ENCODE results near the gene AGXT.

The AGXT gene

DNA sequence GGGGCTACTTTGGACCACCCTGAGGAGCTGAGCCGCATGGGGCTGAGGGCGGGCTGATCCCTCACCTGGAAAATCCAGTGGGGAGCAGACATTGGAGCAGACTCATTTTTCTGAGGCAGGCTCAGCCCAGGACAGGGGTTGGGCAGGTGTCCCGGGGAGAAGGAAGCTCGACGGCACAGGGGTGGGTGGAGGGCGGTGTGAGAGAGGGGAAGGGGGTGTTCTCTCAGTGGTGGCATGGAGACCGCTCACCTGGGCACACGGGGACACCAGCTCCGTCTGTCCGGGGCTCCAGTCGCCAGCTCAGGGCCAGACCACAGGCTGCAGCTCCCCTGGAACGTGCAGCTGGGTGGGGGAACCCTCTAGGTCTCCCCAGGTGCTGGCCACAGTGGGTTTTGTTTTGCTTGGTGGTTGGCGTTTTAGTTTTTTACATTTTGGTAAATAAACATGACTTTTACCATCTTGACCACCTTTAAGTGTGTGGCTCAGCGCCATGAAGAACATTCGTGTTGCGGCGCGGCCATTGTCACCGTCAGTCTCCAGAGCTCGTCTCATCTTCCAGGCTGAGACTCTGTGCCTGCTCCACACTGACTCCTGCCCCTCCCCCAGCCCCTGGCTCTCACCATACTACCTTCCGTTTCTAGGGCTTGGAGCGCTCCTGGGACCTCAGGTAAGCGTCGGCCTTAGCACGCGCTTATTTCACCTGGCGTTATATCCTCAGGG lies 31.7 kb downstream of the AGXT start:
- DNase-seq: no peak

DNA sequence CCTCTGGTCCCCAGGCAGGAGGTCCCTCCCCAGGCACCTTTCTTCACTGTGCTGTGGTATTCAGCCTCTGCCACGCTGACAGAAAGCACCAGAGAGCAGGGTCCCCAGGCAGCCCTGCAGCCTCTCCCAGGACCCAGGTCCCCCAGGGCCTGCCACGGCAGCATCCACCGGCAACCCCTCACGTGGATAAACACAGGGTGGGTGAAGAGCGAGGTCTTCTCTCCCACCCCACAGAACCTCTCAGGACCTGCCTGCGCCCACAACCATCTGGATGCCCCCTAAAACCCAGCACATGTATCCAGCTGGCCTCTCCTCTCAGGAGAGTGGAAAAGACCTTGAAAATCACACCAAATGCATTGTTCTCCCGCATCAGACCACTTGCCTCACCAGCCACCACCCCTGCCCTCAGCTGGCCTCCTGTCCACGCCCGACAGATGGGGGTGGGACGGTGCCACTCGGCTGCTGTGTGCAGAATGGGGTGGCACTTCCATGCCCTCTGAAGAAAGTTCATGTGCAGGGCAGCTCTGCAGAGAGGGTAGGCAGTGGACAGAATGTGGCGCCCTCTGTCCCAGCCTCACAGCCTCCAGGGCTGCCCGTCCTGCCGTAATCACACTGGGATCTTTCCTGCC lies 33.5 kb downstream of the AGXT start:
- no peak for DNase-seq

- DNase-seq: no peak
Measured at GRCh38 chr2:240902615-240903041, 34.0 kb downstream of the AGXT start.

- no peak for DNase-seq
Measured at GRCh38 chr2:240903191-240904060, 34.8 kb downstream of the AGXT start.

DNA sequence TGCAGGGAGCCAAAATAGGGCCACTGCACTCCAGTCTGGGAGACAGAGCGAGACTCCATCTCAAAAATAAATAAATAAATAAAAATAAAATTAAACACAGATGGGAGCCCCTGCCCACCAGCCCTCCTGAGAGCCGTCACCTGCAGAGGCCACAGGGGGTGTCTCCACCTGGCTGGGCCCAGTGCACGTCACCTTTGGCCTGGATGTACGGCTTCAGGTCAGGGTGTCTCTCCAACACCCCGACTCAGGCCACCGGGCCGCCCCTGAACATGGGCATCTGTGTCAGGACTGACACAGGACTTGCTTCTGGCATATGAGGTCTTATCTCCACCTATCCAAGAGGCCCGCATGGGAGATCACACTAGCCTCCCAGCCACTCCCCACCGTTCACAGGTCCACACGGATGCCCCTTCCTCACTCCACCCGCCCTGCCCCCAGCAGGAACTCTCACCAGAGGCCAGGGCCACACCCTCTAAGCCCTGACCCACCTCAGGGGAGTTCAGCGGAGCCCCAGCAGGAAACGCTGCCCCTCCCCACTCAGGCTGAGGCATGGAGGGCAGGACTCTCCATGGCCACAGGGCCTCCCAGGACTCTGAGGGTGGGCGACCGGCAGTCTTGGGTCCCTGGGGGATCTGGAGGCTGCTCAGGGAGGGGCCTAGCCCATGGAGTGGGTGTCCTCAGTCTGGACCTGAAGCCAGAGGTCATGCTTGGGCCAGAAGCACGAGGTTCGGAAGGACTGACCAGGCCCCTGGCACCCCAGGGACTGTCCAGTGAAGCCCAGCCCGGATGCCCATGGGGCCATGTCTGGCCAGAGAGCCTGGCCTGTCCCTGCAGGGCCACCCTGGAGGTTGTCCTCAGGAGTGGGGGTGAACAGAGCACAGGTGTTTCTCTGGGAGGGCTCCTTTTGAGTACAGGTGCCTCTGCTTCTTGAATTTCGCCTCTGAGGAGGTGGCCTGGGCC lies 35.9 kb downstream of the AGXT start:
- no peak for DNase-seq

DNA sequence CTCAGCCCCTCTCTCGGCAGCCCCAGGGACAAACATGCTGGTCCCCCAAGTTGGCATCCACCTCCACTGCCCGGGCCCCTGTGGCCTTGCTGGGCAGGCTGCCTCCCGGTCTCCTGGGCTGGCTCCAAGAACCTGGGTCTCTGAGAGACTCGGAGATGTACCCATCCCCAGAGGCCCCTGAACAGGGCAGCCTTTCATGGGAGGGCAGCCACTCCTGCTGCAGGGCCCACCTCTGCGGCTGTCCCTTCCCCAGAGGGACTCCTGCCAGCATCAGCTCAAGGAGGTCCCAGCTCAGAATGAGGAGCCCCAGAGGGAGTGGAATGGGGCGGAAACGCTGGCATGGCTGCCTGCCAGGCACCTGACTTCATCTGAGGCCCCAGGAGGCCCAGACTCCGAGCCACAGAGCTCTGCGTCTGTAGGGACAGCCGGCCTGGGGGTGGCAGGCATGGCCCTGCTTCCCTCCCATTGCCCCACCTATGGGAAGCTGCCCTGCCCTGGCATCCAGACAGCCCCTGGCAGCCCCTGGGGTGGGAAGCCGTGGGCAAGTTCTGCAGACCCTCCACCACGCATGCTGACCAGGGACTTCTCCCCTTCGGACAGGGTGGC lies 36.7 kb downstream of the AGXT start:
- DNase-seq: no peak

GRCh38 chr2:240906141-240906910 lies 37.7 kb downstream of the AGXT start, which contains the start of gene CROCC2:
TSS of gene CROCC2 (plus strand) at chr2:240906336. CDS start at chr2:240906514, 178 bp downstream.
- DNase-seq: peak; percentile 70 to 73

- no peak for DNase-seq
Measured at GRCh38 chr2:240906911-240907590, 38.4 kb downstream of the AGXT start.

DNA sequence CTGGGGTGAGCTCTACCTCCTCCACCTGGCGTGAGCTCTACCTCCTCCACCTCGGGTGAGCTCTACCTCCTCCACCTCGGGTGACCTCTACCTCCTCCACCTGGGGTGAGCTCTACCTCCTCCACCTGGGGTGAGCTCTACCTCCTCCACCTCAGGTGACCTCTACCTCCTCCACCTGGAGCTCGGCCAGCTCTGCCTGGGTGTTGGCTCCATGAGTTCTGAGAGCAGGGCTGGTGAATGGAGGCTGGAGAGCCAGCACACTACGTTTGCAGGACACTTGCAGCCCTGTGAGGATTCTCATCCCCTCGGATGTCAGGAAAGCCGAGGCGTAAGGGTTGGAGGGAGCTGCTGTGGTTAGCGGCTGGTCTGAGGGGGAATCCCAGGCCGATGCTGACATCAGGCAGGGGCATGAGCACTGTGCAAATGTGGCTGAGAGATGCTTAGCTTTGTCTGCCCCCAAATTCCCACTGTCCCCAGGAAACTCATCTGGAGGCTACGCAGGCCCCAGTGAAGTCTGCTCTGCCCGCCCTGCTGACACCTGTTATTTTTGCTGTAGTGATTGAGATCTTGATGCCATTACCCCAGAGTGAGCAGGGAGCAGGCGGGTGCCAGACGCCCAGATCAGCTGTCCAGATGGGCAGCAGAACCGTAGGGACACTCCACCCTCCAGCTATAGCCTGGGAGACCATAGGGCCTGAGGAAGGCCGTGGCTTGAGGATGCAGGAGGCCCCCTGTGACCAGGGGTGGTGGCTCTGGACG lies 40.8 kb downstream of the AGXT start:
- DNase-seq: no peak

DNA sequence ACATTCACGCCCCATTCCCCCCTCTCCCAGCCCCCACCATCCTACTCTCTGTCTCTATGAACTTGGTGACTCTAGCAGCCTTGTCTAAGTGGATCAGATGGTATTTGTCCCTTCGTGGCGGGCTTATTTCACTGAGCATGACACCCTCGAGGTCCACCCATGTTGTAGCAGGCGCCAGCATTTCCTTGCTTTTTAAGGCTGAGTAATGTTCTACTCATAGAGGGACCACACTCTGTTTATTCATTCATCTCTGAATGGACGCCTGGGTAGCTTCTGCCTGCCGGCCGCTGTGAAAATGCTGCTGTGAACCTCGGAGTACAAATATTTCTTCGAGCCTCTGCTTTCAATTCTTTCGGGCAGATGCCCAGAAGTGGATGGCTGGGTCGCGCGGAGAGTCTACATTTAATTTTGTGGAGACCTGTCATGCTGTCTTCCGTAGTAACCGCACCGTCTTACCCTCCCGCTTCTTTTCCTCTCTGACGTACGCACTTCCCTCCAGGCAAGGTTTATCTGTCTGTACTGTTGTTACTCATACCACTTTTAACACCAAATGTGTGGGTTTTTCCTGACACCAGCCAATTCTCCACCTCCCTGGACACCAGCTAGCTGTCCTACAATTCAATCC lies 43.1 kb downstream of the AGXT start:
- no peak for DNase-seq

GRCh38 chr2:240912878-240913809 lies 44.5 kb downstream of the AGXT start:
- no peak for DNase-seq

GRCh38 chr2:240913810-240914644 lies 45.4 kb downstream of the AGXT start:
- peak; percentile 47 to 83 for DNase-seq

GRCh38 chr2:240914645-240915525 lies 46.3 kb downstream of the AGXT start:
- DNase-seq: no peak

- peak in 1 of 2 experiments; percentile 29 for DNase-seq
Measured at GRCh38 chr2:240915526-240916341, 47.1 kb downstream of the AGXT start.

DNA sequence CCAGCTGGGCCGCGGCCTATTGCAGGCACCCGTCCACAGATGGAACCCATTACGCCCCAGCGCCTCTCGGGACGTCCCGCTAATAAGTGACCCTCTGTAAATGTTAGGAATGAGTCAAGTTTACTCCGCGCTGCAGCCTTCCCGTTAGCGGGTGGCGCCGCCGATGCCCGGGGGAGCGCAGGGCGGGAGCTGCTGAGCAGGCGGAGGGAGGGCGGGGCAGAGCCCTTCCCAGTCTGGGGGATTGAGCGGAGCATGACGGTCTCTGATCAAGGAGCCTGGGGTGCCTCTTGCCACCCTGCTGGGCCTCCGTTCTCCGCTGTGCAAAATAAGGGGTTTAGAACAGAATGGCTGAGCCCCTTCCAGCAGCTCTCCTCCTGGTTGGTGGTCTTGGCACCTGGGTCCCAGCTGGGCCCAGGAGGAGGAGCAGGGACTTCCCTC lies 48.0 kb downstream of the AGXT start:
- DNase-seq: peak; percentile 35 to 78
